ENCODE measurements around the gene SORCS2.

Gene SORCS2

DNA sequence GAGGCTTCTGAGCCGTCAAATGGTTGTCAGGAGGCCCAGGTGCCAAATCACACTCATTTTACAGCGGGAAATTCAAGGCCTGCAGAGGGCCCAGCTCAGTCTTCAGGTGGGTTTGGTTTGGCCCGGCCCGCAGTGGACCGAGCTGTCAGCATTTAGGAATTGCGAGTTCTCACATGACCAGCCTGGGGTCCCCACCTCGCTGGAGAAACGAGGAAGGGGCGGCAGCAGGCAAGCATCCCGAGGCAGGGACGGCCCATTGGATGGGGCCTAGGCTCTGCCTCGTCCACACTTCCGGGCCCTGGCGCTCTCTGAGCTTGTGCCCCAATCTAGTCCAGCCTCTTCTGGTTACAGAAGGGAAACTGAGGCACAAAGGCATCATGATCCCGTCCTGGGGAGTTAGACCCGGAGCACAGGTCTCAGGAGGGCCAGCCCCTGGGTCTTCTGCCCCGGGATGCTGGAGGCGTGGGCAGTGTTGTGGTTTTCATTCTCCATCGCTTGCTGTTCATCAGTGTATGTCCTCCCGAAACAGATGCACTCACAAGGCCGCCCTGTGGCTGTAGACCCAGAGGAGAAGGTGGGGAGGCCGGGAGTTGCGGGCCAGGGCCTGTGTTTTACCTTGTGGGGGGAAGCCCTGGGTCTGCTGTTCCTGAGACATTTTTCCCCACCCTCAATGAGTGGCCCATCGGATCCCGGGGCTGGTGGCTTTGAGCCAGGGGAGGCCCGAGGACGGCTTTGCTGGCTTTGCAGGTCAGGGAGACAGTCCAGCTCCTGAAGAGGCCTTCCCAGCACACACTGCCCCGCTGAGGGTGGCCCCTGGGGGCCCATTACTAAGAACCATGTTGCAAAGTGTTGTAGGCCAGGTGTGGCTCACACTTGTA lies 233.5 kb downstream of the SORCS2 start:
- no peak for DNase-seq

DNA sequence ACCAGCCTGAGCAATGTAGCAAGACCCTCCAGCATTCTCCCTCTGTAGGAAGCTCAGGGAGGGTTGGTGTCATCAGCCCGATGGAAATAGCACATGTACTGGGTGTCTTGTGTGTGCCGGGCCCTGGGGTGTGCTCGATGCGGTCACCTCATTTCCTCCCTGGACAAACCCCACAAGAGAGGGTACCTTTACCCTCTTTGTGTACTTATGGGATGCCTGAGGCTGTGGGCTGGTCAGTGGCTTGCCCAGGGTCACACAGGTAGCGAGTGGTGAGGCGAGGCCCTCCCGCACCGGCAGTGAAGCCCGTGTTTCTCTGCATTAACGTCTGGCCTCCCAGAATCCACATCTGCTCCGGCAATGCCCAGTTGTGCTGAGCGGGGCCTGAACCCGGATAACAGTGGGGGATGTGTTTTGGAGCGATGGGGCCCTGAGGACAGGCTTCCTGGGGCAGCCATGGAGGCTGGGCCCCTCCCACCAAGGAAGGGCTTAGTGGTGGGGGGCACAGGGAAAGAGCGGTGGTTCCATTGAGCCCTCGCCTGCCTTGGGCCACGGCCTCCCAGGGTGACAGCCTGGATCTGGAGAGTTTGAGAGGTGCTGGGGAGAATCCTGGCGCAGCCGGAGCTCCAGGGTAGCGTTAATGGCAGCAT lies 234.3 kb downstream of the SORCS2 start:
- no peaks in the 10 kb centered on the region for H3K27me3 ChIP-seq (replicated peaks)
- DNase-seq = no peak
- H3K27ac ChIP-seq = no peak overlapping the region
- in situ Hi-C loops (cut with HindIII; ENCODE audit: low pct_ligation_motif_present, low sequenced_read_pairs) = no loop called here
- no peaks in the 10 kb centered on the region for H3K36me3 ChIP-seq (replicated peaks)
- no peak overlapping the region for H3K4me3 ChIP-seq (ENCODE audit: low read depth, low read length)
- TF ChIP-seq, protein P1, sequence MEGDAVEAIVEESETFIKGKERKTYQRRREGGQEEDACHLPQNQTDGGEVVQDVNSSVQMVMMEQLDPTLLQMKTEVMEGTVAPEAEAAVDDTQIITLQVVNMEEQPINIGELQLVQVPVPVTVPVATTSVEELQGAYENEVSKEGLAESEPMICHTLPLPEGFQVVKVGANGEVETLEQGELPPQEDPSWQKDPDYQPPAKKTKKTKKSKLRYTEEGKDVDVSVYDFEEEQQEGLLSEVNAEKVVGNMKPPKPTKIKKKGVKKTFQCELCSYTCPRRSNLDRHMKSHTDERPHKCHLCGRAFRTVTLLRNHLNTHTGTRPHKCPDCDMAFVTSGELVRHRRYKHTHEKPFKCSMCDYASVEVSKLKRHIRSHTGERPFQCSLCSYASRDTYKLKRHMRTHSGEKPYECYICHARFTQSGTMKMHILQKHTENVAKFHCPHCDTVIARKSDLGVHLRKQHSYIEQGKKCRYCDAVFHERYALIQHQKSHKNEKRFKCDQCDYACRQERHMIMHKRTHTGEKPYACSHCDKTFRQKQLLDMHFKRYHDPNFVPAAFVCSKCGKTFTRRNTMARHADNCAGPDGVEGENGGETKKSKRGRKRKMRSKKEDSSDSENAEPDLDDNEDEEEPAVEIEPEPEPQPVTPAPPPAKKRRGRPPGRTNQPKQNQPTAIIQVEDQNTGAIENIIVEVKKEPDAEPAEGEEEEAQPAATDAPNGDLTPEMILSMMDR (IDR thresholded peaks at IDR 0.05; ENCODE audit: low read depth, low read length, missing control alignments) = no peak

More for the DNA sequence above, 233.5 kb downstream of the SORCS2 start:
- in situ Hi-C loops (cut with HindIII; ENCODE audit: low pct_ligation_motif_present, low sequenced_read_pairs) = no loop called here
- Histone ChIP-seq H3K4me3 (ENCODE audit: low read depth, low read length) (no peak overlapping the region), H3K27ac (no peak overlapping the region), H3K36me3 (replicated peaks) (no peaks in the 10 kb centered on the region), H3K27me3 (replicated peaks) (no peaks in the 10 kb centered on the region)
- TF ChIP-seq, protein P1 (IDR thresholded peaks at IDR 0.05; ENCODE audit: low read depth, low read length, missing control alignments) = no peak

DNA sequence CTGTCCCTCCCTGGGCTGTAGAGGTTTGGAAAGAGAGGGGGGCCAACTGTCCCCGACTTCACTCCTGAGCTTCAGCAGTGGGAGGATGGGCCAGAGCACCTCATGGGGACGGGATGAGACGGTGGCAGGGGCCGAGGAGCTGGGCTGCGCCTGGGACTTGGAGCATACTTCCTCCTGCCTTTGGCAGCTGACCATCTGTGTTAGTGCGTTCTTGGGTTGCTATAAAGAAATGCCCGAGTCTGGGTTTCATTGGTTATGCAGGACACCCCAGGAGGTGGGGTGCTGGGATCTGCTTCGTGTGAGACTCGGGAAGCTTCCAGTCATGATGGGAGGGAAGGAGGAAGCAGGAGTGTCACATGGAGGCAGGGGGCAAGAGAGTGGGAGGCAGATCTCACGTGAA lies 235.0 kb downstream of the SORCS2 start:
- in situ Hi-C loops (cut with HindIII; ENCODE audit: low pct_ligation_motif_present, low sequenced_read_pairs) = no loop called here
- no peak for DNase-seq
- Histone ChIP-seq H3K27ac (no peak overlapping the region), H3K27me3 (replicated peaks) (no peaks in the 10 kb centered on the region), H3K4me3 (ENCODE audit: low read depth, low read length) (no peak overlapping the region), H3K36me3 (replicated peaks) (no peaks in the 10 kb centered on the region)
- TF ChIP-seq, protein P1 (IDR thresholded peaks at IDR 0.05; ENCODE audit: low read depth, low read length, missing control alignments) = no peak

DNA sequence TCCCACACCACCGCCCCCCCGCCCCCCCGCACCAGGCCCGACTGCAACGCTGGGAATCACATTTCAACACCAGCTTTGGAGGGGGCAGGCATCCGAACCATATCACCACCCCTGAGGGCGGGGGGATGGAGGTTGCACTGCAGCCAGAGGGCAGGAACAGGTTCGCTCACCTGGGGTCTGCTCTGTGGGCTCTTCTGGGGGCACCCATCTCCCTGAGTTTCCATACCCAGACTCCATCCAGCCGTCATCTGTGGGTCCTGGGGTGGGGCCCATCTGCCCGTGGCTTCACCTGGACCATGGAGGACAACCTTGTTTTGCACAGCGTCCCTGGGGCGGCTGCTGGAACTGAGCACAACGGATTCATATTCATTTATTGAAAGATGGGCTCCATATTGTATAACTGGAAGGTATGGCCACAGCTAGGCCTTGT lies 235.5 kb downstream of the SORCS2 start:
- H3K27me3 ChIP-seq (replicated peaks) = no peaks in the 10 kb centered on the region
- in situ Hi-C loops (cut with HindIII; ENCODE audit: low pct_ligation_motif_present, low sequenced_read_pairs) = no loop called here
- DNase-seq = no peak
- no peaks in the 10 kb centered on the region for H3K36me3 ChIP-seq (replicated peaks)
- no peak overlapping the region for H3K4me3 ChIP-seq (ENCODE audit: low read depth, low read length)
- no peak overlapping the region for H3K27ac ChIP-seq
- TF ChIP-seq, protein P1 (IDR thresholded peaks at IDR 0.05; ENCODE audit: low read depth, low read length, missing control alignments) = no peak

DNA sequence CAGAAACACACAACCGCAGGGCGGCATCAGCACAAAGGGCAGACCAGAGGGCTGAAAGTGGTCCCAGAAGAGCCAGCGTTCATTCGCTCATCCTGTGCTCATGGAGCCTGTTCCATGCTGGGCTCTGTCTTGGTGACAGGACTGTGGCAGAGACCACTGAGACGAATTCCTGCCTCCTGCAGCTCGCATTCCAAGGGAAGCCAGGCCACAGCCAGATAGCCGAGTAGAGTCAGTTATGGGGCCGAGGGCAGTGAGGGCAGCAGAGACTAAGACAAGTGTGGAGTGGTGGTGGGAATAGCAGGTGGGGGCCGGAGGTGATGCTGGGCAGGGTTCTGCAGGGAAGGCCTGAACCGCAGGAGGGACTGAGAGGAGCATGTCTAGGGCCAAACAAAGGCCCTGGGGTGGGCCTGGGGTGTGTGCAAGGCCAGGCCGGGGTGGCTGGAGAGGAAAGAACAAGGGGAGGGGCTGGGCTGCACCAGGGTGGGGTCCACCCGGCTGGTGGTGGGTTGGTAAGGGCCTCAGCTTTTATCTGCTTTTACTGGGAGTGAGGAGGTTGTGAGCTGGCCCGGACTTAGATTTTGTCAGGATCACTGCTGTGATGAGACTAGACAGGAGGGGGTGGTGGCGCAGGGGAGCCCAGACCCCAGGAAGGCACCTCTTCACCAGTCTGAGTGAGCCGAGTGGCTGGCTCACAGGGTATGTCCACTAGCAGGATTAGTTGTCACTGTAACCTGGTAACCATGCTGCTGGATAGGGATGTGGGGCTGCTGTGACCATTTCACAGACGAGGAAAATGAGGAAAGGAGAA lies 236.1 kb downstream of the SORCS2 start:
- Histone ChIP-seq H3K4me3 (ENCODE audit: low read depth, low read length) (no peak overlapping the region), H3K27ac (no peak overlapping the region), H3K36me3 (replicated peaks) (no peaks in the 10 kb centered on the region), H3K27me3 (replicated peaks) (no peaks in the 10 kb centered on the region)
- TF ChIP-seq, protein P1 (IDR thresholded peaks at IDR 0.05; ENCODE audit: low read depth, low read length, missing control alignments) = no peak
- no peak for DNase-seq
- in situ Hi-C loops (cut with HindIII; ENCODE audit: low pct_ligation_motif_present, low sequenced_read_pairs) = no loop called here

All from brain microvascular endothelial cell (primary cell).